ENCODE data around the gene SLC25A45.

The SLC25A45 gene

GRCh38 chr11:65401803-65402248, 19.4 kb upstream of the SLC25A45 start:
- Histone ChIP-seq H3K4me3 (ENCODE audit: low read depth, low read length) (no peak overlapping the region), H3K9me3 (ENCODE audit: severe bottlenecking) (no peaks in the 10 kb centered on the region), H3K27me3 (ENCODE audit: insufficient read depth, low read depth, severe bottlenecking) (no peaks in the 10 kb centered on the region), H3K27ac (no peak overlapping the region), H3K36me3 (peaks cover 56% of the 10 kb centered on the region)
- DNase-seq = no peak
- no peak for TF ChIP-seq CTCF (IDR thresholded peaks at IDR 0.05; ENCODE audit: low read depth, low read length)

- Histone ChIP-seq H3K27ac (no peak overlapping the region), H3K36me3 (peaks cover 53% of the 10 kb centered on the region), H3K27me3 (ENCODE audit: insufficient read depth, low read depth, severe bottlenecking) (no peaks in the 10 kb centered on the region), H3K4me3 (ENCODE audit: low read depth, low read length) (no peak overlapping the region), H3K9me3 (ENCODE audit: severe bottlenecking) (no peaks in the 10 kb centered on the region)
- no peak for TF ChIP-seq CTCF (IDR thresholded peaks at IDR 0.05; ENCODE audit: low read depth, low read length)
- DNase-seq = no peak
These were observed 18.8 kb upstream of the SLC25A45 start for GRCh38 chr11:65401073-65401802.

- DNase-seq = no peak
- peaks cover 50% of the 10 kb centered on the region for H3K36me3 ChIP-seq
- H3K9me3 ChIP-seq (ENCODE audit: severe bottlenecking) = no peaks in the 10 kb centered on the region
- no peak overlapping the region for H3K27ac ChIP-seq
- H3K4me3 ChIP-seq (ENCODE audit: low read depth, low read length) = no peak overlapping the region
- no peaks in the 10 kb centered on the region for H3K27me3 ChIP-seq (ENCODE audit: insufficient read depth, low read depth, severe bottlenecking)
- no peak for TF ChIP-seq CTCF (IDR thresholded peaks at IDR 0.05; ENCODE audit: low read depth, low read length)
These were observed 18.0 kb upstream of the SLC25A45 start for GRCh38 chr11:65400307-65401072.

- Histone ChIP-seq H3K27ac (no peak overlapping the region), H3K36me3 (peaks cover 43% of the 10 kb centered on the region), H3K4me3 (ENCODE audit: low read depth, low read length) (no peak overlapping the region), H3K9me3 (ENCODE audit: severe bottlenecking) (no peaks in the 10 kb centered on the region), H3K27me3 (ENCODE audit: insufficient read depth, low read depth, severe bottlenecking) (no peaks in the 10 kb centered on the region)
- DNase-seq = no peak
- TF ChIP-seq CTCF (IDR thresholded peaks at IDR 0.05; ENCODE audit: low read depth, low read length) = no peak
These were observed 17.4 kb upstream of the SLC25A45 start for GRCh38 chr11:65399845-65400244.

GRCh38 chr11:65399249-65399648, 16.8 kb upstream of the SLC25A45 start:
- H3K27ac ChIP-seq = no peak overlapping the region
- TF ChIP-seq CTCF (IDR thresholded peaks at IDR 0.05; ENCODE audit: low read depth, low read length) = no peak
- H3K27me3 ChIP-seq (ENCODE audit: insufficient read depth, low read depth, severe bottlenecking) = no peaks in the 10 kb centered on the region
- no peak overlapping the region for H3K4me3 ChIP-seq (ENCODE audit: low read depth, low read length)
- H3K9me3 ChIP-seq (ENCODE audit: severe bottlenecking) = no peaks in the 10 kb centered on the region
- DNase-seq = no peak
- peaks cover 42% of the 10 kb centered on the region for H3K36me3 ChIP-seq

Data from WERI-Rb-1 (cell line).